ENCODE measurements around the gene PIK3C2B. TPM values are rescaled to one million over a fixed set of nuclear protein-coding genes. Genes with fewer than 3 reads are reported as not detected.
A peak's percentile ranks its signal among the peaks of the same experiment; 100 is the strongest.

Gene PIK3C2B
- total RNA-seq, 1 experiment from 2014 or later = 2.8 TPM

DNA sequence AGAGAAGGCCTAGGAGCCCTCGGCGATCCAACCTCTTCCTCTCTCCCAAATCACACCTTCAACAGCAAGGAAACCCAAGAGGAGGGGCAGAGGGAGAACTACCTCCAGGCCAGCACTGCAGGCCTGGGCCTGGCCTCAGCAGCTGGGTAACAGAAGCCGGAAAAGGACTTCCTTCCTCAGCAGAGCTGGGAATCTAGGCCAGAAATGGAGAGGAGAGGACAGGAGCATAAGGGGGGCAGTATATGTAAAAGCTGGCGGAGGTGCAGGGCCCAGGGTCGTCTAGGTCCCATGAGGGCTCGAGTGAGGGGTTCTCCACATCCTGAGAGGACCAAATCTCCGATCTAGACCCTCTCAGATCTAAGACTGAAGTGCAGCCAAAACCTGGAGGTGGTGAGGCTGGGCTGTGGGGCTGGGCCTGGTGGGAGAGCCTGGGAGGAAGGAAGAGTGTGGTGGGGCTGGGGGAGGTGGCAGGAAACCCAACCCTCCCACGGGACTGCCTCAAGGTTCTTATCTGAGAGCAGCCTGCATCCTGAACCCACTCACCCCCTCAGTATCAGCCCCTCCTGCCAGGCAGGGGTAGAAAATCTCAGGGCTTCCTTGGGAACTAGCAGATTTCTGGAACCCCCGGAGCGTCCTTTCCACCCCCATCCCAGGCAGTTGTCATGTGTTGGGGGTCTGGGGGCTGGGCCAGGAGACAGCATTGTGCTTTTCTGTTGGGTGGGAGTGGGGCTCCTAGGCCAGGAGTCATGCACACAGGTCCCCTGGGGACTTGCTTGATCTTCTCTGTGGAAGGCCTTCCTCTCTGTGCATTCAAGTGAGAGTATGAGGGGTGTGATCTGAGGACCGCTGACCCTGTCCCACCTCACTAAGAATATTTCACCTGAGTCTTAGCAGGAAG, 33.0 kb downstream of the PIK3C2B start:
- no peak for DNase-seq (ENCODE audit: low read depth)

DNA sequence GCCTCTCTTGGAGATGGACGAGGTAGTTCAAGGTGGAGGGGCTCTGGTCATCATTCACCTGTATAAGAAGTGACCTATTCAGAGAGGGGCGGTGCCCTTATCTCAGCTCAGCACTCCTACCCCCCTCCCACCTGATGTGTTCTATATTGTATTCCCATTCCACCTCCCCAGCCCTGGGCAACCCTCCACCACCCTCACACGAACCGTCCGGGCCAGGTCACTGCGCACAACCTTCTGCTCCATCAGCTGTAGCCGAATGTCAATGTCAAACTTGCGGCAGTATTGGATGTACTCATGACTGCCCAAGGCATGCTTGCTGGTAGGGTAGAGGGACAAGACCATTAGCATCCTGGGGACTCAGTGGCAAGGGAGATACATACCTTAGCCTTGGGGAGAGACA, 34.3 kb downstream of the PIK3C2B start:
- no peak for DNase-seq (ENCODE audit: low read depth)

DNA sequence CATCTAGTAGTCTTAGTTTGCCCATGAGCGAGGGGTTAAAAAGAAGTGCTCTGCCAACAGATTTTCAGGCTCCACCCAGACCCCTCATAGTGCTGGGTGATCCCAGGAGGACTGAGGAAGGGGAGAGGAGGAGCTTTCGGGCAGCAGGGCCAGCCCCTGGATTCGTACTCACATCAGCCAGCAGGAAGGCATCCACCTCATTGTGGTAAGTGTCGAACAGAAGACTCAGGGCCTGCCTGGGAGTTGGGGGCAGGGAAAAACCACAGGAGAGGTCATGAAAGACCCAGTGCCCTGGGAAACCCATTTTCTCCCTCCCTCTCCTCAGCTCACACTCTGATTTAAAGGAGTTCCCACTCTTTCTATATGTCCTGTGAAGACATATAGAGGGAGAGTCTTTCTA, 34.9 kb downstream of the PIK3C2B start:
- no peak for DNase-seq (ENCODE audit: low read depth)

DNA sequence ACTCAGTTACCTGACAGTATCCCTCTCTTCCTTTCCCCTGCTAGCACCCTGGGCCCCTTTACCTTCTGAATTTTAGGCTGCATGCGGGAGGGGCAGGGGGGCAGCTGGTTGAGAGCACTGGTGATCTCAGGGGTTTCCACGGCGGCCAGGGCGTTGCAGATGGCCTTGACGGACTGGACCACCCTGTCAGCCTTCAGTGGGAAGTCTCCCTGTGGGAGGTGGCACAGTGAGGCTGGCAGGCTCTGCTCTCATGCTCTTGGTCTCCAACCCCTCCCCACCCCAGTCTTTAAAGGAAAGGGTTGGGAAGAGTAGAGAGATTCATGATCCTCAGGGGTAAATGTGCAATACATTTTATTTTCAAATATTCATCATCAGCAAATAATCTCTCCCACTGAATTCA, 36.9 kb downstream of the PIK3C2B start:
- DNase-seq (ENCODE audit: low read depth) = no peak

DNA sequence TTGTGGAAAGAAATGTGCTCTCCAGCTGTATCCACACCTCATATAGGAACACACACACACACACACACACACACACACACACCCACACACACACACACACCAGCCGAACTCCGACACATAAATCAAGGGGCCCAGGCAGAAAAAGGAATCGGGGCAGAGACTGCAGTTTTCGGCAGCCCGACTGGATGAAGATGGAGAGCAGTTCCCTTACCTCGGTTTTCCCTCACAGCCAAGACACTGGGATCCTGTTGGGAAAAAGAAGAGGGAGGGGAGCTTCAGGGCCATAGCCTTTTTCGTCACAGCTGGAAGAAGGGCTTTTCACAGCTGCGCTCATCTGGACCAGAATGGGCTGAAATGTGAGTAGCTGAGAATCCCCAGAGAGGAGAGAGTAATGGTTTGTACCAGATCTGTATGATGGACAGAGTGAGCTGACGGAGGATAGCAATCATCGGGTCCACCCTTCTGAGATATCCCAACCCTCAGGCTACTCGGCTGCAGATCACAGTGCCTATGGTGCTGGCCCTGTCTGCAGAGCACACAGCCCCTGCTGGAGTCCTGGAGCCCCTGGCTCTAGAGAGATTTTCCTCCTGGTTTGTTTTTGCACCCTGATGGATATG, 37.7 kb downstream of the PIK3C2B start:
- DNase-seq (ENCODE audit: low read depth) = no peak

DNA sequence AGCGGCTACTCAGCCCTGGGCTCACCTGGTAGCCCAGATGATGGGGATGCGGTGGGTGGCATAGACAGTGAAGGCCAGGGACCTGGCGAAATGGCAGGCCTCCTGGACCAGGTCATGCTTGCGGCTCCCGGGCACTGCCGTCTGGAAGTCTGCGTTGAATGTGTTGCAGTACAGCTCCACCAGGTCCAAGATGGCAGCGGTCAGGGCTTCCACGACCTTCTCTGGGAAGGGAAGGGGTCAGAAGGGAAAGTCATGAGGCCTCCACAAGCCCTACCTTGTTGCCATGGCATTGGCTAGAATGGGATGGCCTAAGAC, 38.8 kb downstream of the PIK3C2B start:
- no peak for DNase-seq (ENCODE audit: low read depth)

DNA sequence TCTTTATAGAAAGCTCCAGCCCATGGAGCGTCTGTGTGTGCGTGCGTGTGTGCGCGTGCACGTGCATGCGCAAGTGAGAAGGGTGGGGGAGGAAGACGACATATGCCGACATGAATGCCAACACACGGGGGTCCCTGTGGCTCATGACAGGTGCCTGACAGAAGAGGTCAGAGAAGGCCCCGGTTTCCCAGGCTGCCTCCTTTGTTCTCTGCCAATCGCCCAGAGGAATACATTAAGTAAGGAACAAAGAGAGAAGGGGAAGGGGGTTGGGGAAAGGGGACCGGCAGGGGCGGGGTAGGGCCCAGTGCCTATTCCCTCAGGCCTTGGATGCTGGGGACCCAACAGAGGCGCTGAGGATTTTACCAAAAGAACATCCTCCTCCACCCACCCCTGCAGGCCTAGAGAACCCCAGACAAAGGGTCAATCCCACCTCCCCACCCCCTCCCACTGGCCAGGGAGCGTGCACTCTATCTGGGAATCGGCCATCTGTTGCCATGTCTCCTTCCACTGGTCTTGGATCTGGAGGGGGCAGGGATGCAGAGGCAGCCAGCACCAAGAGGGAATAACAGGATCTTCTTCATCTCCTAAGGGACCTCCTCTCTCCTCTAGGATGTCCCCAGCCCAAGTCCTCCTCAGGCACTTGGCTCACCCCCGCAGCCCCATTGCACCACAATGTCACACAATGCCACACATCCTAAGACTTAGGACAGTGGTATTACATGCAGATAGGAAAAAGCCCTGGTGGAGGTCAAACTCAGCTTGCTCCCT, 39.4 kb downstream of the PIK3C2B start:
- DNase-seq (ENCODE audit: low read depth) = no peak

DNA sequence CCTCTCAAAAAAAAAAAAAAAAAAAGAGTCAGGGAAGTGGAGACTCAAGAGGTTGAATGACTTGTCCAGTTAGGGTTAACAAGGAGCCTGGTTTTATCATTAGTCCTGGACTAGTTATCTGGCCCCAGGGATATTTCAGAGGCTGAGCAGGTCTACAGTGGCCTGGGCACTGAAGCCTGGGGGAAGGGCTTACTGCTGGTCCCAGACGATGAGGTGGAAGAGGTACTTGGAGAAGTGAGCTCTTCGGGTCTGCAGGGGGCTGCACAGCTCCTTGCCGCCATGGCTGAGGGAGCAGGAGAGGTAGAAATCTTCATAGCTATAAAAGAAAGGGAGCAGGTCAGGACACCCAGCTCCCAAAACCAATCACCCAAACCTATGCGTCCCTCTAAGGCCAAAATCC, 40.1 kb downstream of the PIK3C2B start:
- DNase-seq (ENCODE audit: low read depth) = no peak

DNA sequence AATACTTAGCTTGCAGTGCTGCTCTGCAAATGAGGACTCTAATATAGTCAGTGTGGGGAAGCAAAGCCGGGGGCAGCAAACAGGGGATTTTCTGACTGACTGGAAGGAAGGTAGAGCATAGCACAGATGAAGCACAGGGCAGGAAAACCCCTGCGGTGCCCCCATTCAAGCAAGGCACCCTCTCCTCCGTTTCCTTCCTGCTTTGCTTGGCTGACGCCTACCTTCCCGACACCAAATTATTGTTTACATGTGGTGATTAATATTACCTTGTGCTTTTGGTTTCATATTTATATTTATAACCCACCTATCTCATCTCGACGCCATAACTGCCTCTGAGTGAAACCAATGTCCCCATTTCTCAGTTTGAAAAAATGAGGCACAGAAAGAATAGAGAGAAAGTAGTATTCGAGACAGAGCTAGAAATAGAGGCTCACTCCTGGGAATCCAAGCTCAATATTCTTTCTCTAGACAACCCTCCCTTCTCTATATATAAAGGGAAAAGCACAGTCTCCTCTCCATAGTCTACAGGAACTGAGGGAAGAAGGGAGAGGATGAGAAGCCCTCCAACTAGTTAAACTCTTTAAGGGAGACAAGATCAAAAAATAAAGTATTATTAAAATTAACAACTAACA, 41.3 kb downstream of the PIK3C2B start:
- no peak for DNase-seq (ENCODE audit: low read depth)

DNA sequence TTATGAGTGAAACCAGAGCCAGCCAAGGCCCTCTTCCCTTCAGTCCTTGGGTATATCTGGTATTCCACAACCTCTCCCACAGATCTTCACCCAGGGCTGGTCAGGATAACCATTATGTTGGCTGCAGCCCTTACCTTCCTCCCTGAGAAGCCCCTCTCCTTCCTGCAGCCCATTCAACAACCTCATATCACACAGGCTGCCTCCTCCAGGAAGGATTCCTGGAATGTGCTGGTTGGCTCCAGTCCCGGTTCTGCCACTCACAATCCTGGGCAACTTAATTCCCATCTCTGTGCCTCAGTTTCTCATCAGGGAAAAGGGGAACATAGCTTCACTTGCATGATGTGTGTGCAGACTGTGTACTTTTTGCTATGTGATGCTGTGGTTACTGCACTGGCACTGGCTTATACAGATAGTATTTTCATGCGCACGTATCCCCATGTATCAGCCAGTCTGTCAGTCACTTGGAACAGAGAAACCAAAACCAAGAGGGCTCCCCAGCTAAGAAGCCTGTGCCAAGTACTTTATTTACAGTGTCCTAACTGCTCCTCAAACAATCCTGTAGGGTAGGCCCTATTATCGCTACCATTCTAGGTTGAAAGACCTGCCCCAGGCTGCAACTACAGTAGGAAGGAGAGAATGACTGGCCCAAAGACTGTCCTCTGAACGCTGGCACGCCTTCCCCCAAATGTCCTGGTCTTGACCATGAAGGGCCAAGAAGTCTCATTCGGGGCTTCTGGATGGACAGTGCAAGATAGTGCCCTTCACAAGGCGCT, 43.1 kb downstream of the PIK3C2B start:
- DNase-seq (ENCODE audit: low read depth) = no peak

DNA sequence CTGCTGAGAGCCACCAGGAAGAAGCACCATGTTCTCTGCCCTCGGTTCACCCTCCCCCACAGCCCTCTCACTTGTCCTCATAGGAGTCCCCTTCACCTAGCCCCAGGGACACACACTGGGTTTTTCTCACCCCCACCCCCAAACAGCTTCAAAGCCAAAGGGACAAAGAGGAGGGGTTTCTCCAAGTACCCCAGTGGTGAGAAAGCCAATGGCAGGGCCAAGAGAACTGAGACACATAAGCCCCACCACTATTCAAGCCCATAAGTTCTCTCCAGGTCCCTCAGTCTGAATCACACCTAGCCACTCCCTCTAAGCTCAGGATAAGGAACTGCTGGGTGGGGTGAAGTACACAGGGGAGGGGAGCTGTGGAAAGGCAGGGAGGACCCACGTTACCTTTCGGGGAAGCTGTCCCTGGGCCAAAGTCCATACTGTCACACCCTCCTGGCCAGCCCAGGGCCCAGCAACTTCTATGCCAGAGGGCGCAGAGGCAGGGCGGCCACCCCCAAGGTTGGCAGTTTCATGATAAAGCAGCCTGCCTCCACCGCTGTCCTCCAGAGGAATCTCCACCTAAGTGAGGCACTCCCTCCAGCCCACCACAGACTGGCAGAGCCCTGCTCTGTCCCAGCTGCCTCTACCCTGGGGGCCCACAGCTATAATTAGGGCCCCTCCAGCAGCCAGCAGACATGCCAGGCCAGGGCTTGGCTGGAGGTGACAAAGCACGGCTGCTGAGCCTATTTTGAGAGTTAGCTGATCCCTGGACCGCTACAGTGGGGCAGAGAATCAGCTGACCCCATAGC, 43.9 kb downstream of the PIK3C2B start:
- DNase-seq (ENCODE audit: low read depth) = no peak

DNA sequence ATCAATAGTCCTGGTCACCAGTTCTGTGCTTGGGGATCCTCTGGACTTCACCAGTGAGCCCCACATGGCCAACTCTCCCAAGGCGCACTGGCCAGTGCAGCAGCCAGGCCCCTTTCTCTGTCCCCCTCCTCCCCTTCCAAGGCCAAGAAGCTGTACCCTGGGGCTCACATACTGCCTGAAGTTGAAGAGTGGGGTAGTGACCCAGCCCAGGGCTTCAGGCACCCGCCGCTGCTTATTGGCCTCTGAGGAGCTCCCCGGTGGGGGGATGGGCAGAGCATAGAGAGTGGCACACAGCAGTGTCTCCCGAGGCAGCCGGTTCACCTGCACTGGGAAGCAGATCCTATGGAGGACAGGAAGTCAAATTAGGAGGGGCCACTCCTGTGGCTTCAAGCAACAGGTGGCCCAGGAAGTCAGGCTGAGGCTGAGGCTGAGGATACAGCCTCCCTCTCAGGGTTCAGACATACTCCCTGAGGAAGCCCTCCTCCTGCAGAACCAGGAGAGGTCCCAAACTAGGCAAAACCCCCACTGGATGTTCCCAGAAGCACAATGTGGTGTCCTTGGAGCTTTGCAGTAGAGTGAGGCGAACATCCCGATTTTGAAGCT, 44.8 kb downstream of the PIK3C2B start:
- DNase-seq (ENCODE audit: low read depth) = no peak

DNA sequence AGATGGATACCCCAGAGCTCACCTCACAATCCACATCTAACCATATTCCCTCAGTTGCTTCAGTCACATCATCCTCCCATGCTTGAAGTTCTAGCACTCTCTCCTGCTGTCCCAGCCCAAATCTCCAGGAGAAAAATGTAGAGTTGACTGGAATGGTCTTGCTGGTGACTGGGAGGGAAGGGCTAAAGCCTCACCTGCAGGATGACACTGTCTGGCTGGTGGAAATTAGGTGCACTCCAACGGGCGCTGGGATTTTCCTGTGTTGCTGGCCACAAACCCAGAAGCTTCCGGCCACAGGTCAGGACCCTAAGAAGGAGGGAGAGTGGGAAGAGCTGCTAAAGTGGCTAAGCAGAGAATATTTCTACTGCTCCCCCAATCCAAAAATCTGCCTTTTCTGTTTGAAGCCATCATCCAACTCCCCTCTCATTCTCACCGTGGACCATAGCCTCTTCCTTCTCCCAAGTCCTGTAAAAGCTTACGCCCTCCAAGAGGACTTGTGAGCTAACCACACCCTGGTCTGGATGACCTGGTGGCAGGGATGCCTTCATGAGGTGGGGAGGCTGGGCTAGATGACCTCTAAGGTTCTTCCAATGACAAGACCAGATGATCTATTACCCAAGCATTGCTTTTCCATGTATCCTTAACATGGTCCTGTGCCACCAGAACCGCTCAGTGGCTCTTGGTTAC, 45.5 kb downstream of the PIK3C2B start:
- DNase-seq (ENCODE audit: low read depth) = no peak

DNA sequence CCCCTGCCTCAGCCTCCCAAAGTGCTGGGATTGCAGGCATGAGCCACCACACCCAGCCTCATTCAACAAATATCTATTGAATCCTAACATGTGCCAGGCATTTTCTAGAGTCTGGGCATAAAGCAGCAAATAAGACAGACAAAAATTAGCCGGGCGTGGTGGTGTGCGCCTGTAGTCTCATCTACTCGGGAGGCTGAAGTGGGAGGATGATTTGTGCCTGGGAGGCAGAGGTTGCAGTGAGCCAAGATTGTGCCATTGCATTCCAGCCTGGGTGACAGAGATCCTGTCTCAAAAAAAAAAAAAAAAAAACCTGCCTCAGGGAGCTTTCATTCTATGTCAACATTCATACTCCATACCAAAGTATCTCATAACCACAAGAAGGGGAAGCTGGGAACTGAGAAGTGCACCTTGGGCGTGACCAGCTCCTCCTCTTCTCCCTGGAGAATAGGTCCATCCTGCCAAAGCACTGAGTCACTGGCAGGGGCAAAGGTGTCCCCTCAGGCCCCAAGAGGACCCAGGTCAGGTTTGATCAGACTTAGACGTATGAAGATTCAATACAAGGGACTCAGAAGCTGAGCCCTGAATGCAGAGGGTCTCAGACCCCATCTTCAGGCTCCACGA, 46.2 kb downstream of the PIK3C2B start:
- peak; percentile 70 for DNase-seq (ENCODE audit: low read depth)

DNA sequence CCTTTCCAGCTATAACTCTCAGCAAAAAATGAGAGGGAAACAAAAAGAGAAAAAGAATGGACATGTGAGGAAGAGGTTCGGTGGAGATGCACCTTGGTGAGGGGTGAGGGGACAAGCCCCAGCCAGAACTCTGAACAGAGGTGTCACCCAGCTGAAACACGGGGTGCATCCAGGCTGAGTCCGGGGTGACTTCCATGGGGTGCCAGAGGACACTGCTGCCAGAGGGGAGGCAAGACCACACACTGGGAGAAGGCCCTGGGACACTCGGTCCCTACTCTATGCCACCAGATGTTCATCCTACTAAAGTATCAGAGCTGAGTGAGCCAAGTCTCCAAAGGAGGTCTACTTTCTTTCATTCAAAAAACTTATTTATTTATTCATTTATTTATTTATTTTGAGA, 46.9 kb downstream of the PIK3C2B start:
- DNase-seq (ENCODE audit: low read depth) = no peak

DNA sequence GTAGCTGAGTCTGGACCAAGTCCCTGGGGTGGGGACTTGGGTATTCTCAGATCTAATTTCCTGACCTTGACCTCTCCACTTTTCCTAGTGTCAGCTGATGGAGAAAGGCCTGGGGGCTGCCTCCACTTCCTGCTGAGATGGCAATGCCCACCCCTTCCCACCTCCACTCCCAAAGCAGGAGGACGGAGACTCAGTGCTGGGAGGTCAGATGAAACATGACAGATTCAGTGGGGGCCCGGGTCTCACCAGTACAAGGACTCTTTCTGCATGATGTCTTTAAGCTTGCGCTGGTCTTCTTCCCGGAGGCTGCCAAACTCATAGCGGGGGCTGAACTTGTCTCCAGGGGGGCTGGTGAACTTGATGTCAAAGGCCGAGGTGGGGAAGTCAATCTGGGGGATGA, 47.4 kb downstream of the PIK3C2B start:
- DNase-seq (ENCODE audit: low read depth) = no peak

DNA sequence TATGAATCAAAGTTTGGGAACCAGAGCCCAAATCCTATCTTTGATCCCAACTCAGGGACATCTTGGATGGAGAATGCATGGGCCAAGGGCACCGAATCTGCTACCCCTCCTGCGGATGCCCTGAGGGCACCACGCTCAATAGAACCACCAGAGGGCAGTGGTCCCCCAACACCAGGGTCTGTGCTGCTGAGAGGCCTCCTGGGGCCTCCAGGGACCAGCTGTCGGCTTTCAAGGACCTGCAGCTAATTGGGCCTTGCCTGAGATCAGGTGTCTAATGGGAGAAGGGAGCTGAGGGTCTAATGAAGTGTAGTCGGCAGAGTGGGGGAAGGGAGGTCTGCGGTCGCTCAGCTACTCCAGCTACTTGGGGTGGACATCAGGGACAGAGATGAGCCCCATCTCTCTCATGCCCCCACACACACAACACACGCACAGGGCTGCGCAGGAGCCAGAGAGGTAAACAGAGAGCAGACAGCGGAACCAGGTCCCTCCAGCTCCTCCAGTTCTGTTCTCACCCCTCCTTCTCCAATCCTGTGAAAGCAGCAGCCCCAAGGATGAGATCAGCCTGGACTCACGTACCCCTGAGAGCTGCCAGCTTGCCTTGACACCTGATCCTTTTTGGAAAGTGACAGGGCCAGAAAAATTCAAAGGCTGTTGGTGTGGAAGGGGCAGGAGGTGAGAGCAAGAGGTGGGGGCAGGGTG, 48.0 kb downstream of the PIK3C2B start:
- DNase-seq (ENCODE audit: low read depth) = peak; percentile 45

DNA sequence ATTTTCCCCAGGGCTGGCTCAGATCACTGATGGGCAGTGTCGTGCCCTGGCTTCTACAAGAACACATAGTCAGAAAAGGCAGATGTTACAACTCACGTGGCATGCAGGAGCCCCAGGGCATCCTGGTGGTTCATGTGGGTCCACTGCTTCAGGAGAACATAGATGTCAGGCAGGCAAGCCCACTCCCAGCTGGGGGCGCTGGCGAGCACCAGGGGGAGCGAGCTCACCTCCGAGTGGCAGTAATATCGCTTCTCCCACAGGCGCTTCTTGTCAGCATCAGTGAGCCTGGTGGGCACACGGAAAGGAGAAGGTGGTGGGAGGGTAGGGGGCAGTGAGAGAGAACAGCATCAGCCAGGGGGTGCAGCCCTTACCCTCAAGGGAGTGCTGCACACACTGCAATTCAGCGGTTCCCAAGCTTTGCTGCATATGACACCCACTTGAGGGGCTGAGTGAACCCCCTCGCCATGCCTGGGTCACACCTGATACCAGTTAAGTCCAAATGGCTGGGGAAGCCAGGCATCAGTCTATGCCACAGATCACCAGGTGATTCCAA, 48.7 kb downstream of the PIK3C2B start:
- DNase-seq (ENCODE audit: low read depth) = peak; percentile 36
